GM18951 (cell line): ENCODE data around the gene PCDHGB3.
"Not testable (repeated sequence)": the region's sequence is repeated elsewhere in the genome, so short reads cannot be mapped to it uniquely, and the experiment has no call there.

Experiments used
- POLR2A ChIP-seq: IDR thresholded peaks from 4 replicates; pipeline ENCODE4 v1.6.1; 2011; ENCODE audit warnings: mild to moderate bottlenecking; ENCODE audit not compliant: insufficient read length, insufficient read depth; ENCODE audit errors: extremely low read depth
- in situ Hi-C: fragments of 300-500 bp; cut with MboI; formaldehyde crosslinking; loops from one replicate; pipeline ENCODE4 v1.12.0; 2022; ENCODE audit warnings: low sequenced_read_pairs, mixed read lengths, inconsistent platforms; ENCODE audit not compliant: unreplicated experiment

The PCDHGB3 gene

GRCh38 chr5:141389153-141390042 lies 19.4 kb downstream of the PCDHGB3 start:
- no peak for TF ChIP-seq POLR2A
- in situ Hi-C loops: no loop called here

DNA sequence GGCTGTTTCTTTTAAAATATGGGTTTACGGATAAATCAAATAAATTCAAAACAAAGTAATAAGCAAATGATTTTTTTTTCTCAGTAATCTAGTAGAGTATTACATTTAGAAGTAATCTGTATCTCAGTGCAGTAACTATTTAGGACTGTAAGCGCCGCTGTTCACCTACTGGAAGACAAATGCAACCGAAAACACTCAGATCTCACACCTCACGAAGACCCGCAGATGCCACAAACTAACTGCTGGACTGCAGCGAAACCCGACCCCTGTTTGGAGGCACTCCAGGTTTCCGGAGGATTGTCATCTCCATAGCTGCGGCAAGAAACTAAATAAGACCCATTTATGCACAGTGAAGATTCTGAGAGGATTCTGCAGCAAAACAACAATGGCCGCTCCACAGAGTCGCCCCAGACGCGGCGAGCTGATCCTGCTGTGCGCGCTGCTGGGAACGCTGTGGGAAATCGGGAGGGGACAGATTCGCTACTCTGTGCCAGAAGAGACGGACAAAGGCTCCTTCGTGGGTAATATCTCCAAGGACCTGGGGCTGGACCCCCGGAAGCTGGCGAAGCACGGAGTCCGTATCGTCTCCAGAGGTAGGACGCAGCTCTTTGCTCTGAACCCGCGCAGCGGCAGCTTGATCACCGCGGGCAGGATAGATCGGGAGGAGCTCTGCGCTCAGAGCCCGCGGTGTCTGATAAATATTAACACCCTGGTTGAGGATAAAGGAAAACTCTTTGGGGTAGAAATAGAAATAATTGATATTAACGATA lies 22.6 kb downstream of the PCDHGB3 start, which contains the start of gene PCDHGA8:
Gene PCDHGA8, plus strand, starts transcription at position 205 of the 770 bp plus-strand sequence. Its CDS starts 181 bp downstream, at position 386.
- TF ChIP-seq POLR2A: no peak
- in situ Hi-C loops: no loop called here

GRCh38 chr5:141393267-141393666 lies 23.2 kb downstream of the PCDHGB3 start:
- TF ChIP-seq POLR2A: no peak
- in situ Hi-C loops: no loop called here

GRCh38 chr5:141394401-141395187 lies 24.6 kb downstream of the PCDHGB3 start:
- in situ Hi-C loops: not testable (repeated sequence)

DNA sequence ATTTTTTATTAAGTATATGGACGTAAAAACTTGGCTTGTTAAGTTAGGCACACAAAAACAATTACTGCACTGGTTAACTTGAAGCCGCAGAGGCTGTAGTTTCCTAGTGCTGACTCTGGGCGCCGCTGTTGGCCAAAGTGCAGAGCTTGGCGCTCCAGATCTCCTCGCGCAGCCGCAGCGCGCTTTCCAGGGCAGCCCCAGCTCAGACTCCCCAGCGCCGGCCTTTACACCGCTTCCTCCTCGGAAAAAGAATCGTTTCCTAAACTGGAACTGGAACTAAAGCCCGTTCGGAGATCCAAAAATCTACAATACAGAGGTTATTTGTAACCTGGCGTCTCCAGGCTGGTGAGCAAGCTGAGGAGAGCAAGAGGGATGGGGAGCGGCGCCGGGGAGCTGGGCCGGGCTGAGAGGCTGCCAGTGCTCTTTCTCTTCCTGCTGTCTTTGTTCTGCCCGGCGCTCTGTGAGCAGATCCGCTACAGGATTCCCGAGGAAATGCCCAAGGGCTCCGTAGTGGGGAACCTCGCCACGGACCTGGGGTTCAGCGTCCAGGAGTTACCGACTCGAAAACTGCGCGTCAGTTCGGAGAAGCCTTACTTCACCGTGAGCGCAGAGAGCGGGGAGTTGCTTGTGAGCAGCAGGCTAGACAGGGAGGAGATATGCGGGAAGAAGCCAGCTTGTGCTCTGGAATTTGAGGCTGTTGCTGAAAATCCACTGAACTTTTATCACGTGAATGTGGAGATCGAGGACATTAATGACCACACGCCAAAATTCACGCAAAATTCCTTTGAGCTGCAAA lies 27.9 kb downstream of the PCDHGB3 start, which contains the start of gene PCDHGB5:
Gene PCDHGB5, plus strand, starts transcription at position 192 of the 796 bp plus-strand sequence. Its CDS starts 181 bp downstream, at position 373.
- in situ Hi-C loops: not testable (repeated sequence)

DNA sequence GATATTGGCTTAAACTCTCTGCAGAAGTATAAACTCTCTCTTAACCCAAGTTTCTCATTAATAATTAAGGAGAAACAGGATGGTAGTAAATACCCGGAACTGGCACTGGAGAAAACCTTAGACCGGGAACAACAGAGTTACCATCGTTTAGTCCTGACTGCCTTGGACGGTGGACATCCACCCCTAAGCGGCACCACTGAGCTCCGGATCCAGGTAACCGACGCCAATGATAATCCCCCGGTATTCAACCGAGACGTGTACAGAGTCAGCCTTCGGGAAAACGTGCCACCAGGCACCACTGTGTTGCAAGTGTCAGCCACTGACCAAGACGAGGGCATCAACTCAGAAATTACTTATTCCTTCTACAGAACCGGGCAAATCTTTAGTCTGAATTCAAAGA lies 28.6 kb downstream of the PCDHGB3 start:
- no peak for TF ChIP-seq POLR2A
- in situ Hi-C loops: no loop called here

DNA sequence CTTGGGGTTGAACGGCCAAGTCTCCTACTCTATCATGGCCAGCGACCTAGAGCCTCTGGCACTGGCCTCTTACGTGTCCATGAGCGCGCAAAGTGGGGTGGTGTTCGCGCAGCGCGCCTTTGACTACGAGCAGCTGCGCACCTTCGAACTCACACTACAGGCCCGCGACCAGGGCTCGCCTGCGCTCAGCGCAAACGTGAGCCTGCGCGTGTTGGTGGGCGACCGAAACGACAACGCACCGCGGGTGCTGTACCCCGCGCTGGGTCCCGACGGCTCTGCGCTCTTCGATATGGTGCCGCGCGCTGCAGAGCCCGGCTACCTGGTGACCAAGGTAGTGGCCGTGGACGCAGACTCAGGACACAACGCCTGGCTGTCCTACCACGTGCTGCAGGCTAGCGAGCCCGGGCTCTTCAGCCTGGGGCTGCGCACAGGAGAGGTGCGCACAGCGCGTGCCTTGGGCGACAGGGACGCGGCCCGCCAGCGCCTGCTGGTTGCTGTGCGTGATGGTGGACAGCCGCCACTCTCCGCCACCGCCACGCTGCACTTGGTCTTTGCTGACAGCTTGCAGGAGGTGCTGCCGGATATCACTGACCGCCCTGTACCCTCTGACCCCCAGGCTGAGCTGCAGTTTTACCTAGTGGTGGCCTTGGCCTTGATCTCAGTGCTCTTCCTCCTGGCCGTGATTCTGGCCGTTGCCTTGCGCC lies 29.7 kb downstream of the PCDHGB3 start:
- TF ChIP-seq POLR2A: no peak
- in situ Hi-C loops: no loop called here

DNA sequence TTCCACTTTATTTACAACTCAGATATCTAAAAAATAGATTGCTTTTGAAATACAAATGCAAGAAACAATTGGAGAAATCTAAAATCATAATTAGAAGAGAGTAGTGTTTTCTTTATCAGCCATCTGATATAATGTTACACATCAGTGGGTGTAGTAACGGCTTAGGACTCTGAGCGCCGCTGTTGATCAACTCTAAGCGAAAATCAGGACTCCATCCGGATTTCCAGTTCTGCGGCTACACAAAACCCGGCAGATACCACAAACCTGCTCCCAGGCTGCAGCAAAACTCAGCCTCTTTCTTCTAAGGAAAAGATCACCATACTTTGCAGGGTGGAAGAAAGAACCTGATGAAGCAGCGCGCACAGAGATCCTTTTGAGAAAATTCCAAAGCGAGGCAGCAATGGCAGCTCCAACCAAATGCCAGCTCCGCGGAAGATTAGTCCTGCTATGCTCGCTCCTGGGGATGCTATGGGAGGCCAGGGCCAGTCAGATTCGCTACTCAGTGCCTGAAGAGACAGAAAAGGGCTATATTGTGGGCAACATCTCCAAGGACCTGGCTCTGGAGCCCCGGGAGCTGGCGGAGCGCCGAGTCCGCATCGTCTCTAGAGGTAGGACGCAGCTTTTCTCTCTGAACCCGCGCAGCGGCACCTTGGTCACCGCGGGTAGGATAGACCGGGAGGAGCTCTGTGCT lies 32.7 kb downstream of the PCDHGB3 start, which contains the start of gene PCDHGA9:
Gene PCDHGA9, plus strand, starts transcription at position 226 of the 691 bp plus-strand sequence. Its CDS starts 175 bp downstream, at position 401.
- in situ Hi-C loops: no loop called here
- TF ChIP-seq POLR2A: no peak

GRCh38 chr5:141403387-141403786 lies 33.3 kb downstream of the PCDHGB3 start:
- TF ChIP-seq POLR2A: no peak
- in situ Hi-C loops: no loop called here

- in situ Hi-C loops: not testable (repeated sequence)
Measured at GRCh38 chr5:141407790-141408505, 37.9 kb downstream of the PCDHGB3 start, which contains the start of gene PCDHGB6. Gene PCDHGB6 (plus strand): TSS chr5:141408021. CDS start chr5:141408203, 182 bp downstream.

DNA sequence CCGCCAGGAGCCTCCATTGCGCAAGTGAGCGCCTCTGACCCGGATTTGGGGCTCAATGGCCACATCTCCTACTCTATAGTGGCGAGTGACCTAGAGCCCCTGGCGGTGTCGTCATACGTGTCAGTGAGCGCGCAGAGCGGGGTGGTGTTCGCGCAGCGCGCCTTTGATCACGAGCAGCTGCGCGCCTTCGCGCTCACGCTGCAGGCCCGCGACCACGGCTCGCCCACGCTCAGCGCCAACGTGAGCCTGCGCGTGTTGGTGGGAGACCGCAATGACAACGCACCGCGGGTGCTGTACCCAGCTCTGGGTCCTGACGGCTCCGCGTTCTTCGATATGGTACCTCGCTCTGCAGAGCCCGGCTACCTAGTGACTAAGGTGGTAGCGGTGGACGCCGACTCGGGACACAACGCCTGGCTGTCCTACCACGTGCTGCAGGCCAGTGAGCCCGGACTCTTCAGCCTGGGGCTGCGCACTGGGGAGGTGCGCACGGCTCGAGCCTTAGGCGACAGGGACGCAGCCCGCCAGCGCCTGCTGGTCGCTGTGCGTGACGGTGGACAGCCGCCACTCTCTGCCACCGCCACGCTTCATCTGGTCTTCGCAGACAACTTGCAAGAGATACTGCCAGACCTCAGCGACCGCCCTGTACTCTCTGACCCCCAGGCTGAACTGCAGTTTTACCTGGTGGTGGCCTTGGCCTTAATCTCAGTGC lies 39.7 kb downstream of the PCDHGB3 start:
- TF ChIP-seq POLR2A: no peak
- in situ Hi-C loops: no loop called here
